ENCODE data around the gene FAM76A. TPM values are rescaled to one million over a fixed set of nuclear protein-coding genes. Genes with fewer than 3 reads are reported as not detected.
A peak's percentile ranks its signal among the peaks of the same experiment; 100 is the strongest.
"Not testable (repeated sequence)": the region's sequence is repeated elsewhere in the genome, so short reads cannot be mapped to it uniquely, and the experiment has no call there.

FAM76A gene
- 9.1 TPM for total RNA-seq (ENCODE audit: unreplicated experiment)
- long read RNA-seq, partial matches to known transcripts = 1 of 6 reads
- long read RNA-seq, other reads (novel, unspliced or antisense) = 5 of 6 reads

- peak; percentile 99 for DNase-seq
- TF ChIP-seq CTCF (IDR thresholded peaks at IDR 0.05; ENCODE audit: partially characterized antibody, unreplicated experiment) = peak; percentile 36
- Mint-ChIP-seq H3K27ac (ENCODE audit: unreplicated experiment) (peak within 1 kb of the TSS; percentile 93), H3K27me3 (ENCODE audit: unreplicated experiment) (no peaks in the 10 kb centered on the region), H3K36me3 (ENCODE audit: unreplicated experiment) (peaks cover 6% of the 10 kb centered on the region), H3K4me3 (ENCODE audit: unreplicated experiment) (peak within 1 kb of the TSS; percentile 88), H3K9me3 (ENCODE audit: unreplicated experiment) (no peaks in the 10 kb centered on the region), H3K4me1 (ENCODE audit: low read depth, unreplicated experiment) (peaks cover 3% of the 10 kb centered on the region)
Observed at GRCh38 chr1:27725374-27726172, at the start of gene FAM76A. Gene FAM76A (plus strand): TSS chr1:27725961. CDS start chr1:27726081, 120 bp downstream.

- no peak overlapping the region for H3K27ac Mint-ChIP-seq (ENCODE audit: unreplicated experiment)
- H3K9me3 Mint-ChIP-seq (ENCODE audit: unreplicated experiment) = peaks cover 6% of the 10 kb centered on the region
- TF ChIP-seq CTCF (IDR thresholded peaks at IDR 0.05; ENCODE audit: partially characterized antibody, unreplicated experiment) = no peak
- peaks cover 10% of the 10 kb centered on the region for H3K4me1 Mint-ChIP-seq (ENCODE audit: low read depth, unreplicated experiment)
- peaks cover 9% of the 10 kb centered on the region for H3K36me3 Mint-ChIP-seq (ENCODE audit: unreplicated experiment)
- DNase-seq = no peak
- H3K4me3 Mint-ChIP-seq (ENCODE audit: unreplicated experiment) = no peak overlapping the region
- no peaks in the 10 kb centered on the region for H3K27me3 Mint-ChIP-seq (ENCODE audit: unreplicated experiment)
Observed at GRCh38 chr1:27676410-27676809, 49.4 kb upstream of the FAM76A start.

GRCh38 chr1:27678747-27679146 is 47.0 kb upstream of the FAM76A start:
- Mint-ChIP-seq H3K27ac (ENCODE audit: unreplicated experiment) (no peak overlapping the region), H3K4me3 (ENCODE audit: unreplicated experiment) (no peak overlapping the region), H3K9me3 (ENCODE audit: unreplicated experiment) (peaks cover 9% of the 10 kb centered on the region), H3K36me3 (ENCODE audit: unreplicated experiment) (peaks cover 23% of the 10 kb centered on the region), H3K27me3 (ENCODE audit: unreplicated experiment) (peaks cover 2% of the 10 kb centered on the region), H3K4me1 (ENCODE audit: low read depth, unreplicated experiment) (no peaks in the 10 kb centered on the region)
- TF ChIP-seq CTCF (IDR thresholded peaks at IDR 0.05; ENCODE audit: partially characterized antibody, unreplicated experiment) = no peak
- no peak for DNase-seq

- H3K4me3 Mint-ChIP-seq (ENCODE audit: unreplicated experiment); DNase-seq; H3K27me3 Mint-ChIP-seq (ENCODE audit: unreplicated experiment); H3K27ac Mint-ChIP-seq (ENCODE audit: unreplicated experiment); H3K4me1 Mint-ChIP-seq (ENCODE audit: low read depth, unreplicated experiment); H3K9me3 Mint-ChIP-seq (ENCODE audit: unreplicated experiment): not testable (repeated sequence)
- H3K36me3 Mint-ChIP-seq (ENCODE audit: unreplicated experiment) = peaks cover 23% of the 10 kb centered on the region
Observed at GRCh38 chr1:27680225-27680791, 45.5 kb upstream of the FAM76A start.

- not testable (repeated sequence) for H3K4me3 Mint-ChIP-seq (ENCODE audit: unreplicated experiment); H3K27ac Mint-ChIP-seq (ENCODE audit: unreplicated experiment); DNase-seq; H3K27me3 Mint-ChIP-seq (ENCODE audit: unreplicated experiment); H3K4me1 Mint-ChIP-seq (ENCODE audit: low read depth, unreplicated experiment)
- Mint-ChIP-seq H3K36me3 (ENCODE audit: unreplicated experiment) (peaks cover 23% of the 10 kb centered on the region), H3K9me3 (ENCODE audit: unreplicated experiment) (peaks cover 10% of the 10 kb centered on the region)
Observed at GRCh38 chr1:27681580-27681979, 44.2 kb upstream of the FAM76A start.

Data from glutamatergic neuron (in vitro differentiated cells).